ENCODE results near the gene FSD1L.

FSD1L gene

DNA sequence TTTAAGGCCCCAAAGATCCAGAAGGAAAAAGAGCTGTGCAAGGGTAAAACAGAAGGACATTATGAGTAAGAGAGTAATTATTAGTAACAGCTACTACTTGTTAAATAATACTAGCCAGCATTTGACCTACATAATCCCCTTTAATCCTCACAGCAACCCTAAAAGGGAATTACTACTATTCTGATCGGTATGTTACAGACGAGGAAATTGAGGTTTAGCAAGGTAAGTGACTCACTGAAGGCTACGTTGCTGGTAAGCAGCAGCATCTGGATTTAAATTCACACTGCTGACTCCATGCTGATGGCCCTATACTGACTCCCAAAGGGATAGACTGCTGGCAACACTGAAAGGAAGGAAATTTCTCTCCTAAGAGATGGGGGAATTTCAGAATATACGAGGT is 3.7 kb upstream of the FSD1L start:
- no peak for TF ChIP-seq CTCF (IDR thresholded peaks at IDR 0.05; ENCODE audit: low read depth, low read length, missing control alignments)
- H3K4me3 ChIP-seq (replicated peaks; ENCODE audit: low read depth, low read length): no peak overlapping the region
- no peak for DNase-seq (ENCODE audit: extremely low read depth, low read depth)

GRCh38 chr9:105445203-105445881 is 2.5 kb upstream of the FSD1L start:
- no peak for DNase-seq (ENCODE audit: extremely low read depth, low read depth)
- no peak overlapping the region for H3K4me3 ChIP-seq (replicated peaks; ENCODE audit: low read depth, low read length)
- no peak for TF ChIP-seq CTCF (IDR thresholded peaks at IDR 0.05; ENCODE audit: low read depth, low read length, missing control alignments)

DNA sequence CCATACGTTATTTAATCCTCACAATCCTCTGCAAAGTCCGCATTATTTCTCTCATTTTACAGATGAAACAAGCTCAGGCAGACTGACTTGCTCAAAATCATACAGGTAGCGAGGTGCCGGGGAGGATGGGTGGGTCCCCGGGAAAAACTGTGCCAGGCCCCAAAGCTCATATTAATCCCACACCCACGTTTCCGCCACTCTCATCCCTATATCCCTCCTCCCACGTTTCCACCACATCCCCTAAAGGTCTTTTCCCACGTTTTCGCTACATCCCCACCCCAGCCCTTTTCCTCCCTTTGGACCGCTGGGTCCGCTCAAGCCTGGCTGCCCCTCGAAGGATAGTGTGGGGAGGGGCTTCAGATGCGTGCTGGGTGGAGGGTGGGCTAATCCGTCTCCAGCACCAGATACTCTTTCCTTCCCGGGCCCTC is 434 bp upstream of the FSD1L start:
- no peak for DNase-seq (ENCODE audit: extremely low read depth, low read depth)
- peak overlapping the region; percentile 73 for H3K4me3 ChIP-seq (replicated peaks; ENCODE audit: low read depth, low read length)
- no peak for TF ChIP-seq CTCF (IDR thresholded peaks at IDR 0.05; ENCODE audit: low read depth, low read length, missing control alignments)

GRCh38 chr9:105449081-105449480 is 1.2 kb downstream of the FSD1L start:
- H3K4me3 ChIP-seq (replicated peaks; ENCODE audit: low read depth, low read length): peak overlapping the region; percentile 73
- no peak for DNase-seq (ENCODE audit: extremely low read depth, low read depth)

GRCh38 chr9:105452185-105452584 is 4.4 kb downstream of the FSD1L start:
- no peak for DNase-seq (ENCODE audit: extremely low read depth, low read depth)
- H3K4me3 ChIP-seq (replicated peaks; ENCODE audit: low read depth, low read length): no peak overlapping the region
- TF ChIP-seq CTCF (IDR thresholded peaks at IDR 0.05; ENCODE audit: low read depth, low read length, missing control alignments): no peak

More at GRCh38 chr9:105449081-105449480, 1.2 kb downstream of the FSD1L start:
- TF ChIP-seq CTCF (IDR thresholded peaks at IDR 0.05; ENCODE audit: low read depth, low read length, missing control alignments): no peak

GRCh38 chr9:105455836-105456475 is 8.1 kb downstream of the FSD1L start:
- TF ChIP-seq CTCF (IDR thresholded peaks at IDR 0.05; ENCODE audit: low read depth, low read length, missing control alignments): no peak
- no peak overlapping the region for H3K4me3 ChIP-seq (replicated peaks; ENCODE audit: low read depth, low read length)
- DNase-seq (ENCODE audit: extremely low read depth, low read depth): no peak
